ENCODE results near the gene INPP4A. TPM values are rescaled to one million over a fixed set of nuclear protein-coding genes. Genes with fewer than 3 reads are reported as not detected.
A peak's percentile ranks its signal among the peaks of the same experiment; 100 is the strongest.

INPP4A gene
- total RNA-seq, 2 experiments from 2014 or later, result 140 to 165 TPM

DNA sequence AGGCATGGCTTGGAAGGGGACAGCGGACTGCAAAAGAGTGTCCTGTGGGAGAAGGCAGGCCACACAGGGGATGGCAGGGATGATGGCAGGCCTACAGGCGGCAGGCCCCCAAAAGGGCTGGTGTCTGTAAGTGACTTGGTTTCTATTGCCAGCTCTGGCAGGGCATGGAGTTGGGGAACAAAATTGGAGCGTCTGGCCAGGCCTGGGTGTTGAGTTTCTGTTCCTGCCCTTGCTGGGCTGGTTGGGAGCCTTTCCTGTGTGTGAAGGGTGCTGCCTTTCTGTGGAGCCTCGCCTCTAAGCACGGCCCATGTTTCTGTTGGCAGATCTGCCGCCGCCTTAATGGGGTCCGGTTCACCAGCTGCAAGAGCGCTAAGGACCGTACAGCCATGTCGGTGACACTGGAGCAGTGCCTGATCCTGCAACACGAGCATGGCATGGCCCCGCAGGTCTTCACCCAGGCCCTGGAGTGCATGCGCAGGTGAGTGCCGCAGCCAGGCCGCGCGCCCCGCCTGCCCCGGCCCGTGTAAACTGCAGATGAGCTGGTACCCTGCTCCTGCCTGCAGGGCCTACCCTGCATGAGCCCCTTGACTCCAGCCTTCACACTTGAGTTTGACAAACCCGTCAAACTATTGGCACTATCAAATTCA lies 132.1 kb downstream of the INPP4A start:
- no peak overlapping the region for H3K27ac Mint-ChIP-seq
- DNase-seq, result no peak
- CTCF ChIA-PET, result interaction anchor here (1.6 kb wide), 1 partner anchor 10 kb away, joined by 5 read pairs; no protein-coding TSS in a partner anchor

DNA sequence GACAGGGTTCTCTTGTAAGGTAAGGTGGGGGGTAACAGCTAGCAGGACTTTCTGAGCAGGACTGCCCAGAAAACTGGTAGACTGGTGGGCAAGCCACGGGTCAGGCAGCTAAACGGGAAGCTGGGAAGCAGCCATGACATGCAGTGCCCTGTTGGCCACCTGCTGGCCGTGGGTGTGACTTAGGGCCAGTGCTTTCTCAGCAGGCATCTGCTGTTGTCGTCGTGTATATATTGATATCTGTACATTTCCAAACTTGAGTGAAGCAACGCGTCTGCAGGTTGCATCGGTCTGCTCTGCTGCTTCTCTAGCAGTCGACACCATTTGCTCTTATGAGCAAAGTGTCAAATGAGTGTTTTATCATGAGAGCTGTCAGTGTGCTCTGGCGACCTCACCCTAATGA lies 132.7 kb downstream of the INPP4A start:
- H3K4me3 Mint-ChIP-seq, result no peak overlapping the region
- peaks cover 63% of the 10 kb centered on the region for H3K36me3 Mint-ChIP-seq (ENCODE audit: low read depth)
- CTCF ChIA-PET, result interaction anchor here (0.9 to 1.6 kb wide), 2 partner anchors 9 to 10 kb away, joined by 3 to 5 read pairs; no protein-coding TSS in a partner anchor
- POLR2A ChIA-PET, result no interaction called here
- no peaks in the 10 kb centered on the region for H3K4me1 Mint-ChIP-seq
- H3K9me3 Mint-ChIP-seq, result no peaks in the 10 kb centered on the region
- H3K27ac Mint-ChIP-seq, result no peak overlapping the region
- no peaks in the 10 kb centered on the region for H3K27me3 Mint-ChIP-seq
- DNase-seq, result no peak

More for the DNA sequence above, 132.1 kb downstream of the INPP4A start:
- H3K9me3 Mint-ChIP-seq, result no peaks in the 10 kb centered on the region
- no peak overlapping the region for H3K4me3 Mint-ChIP-seq
- H3K36me3 Mint-ChIP-seq (ENCODE audit: low read depth), result peaks cover 61% of the 10 kb centered on the region
- H3K4me1 Mint-ChIP-seq, result no peaks in the 10 kb centered on the region
- POLR2A ChIA-PET, result no interaction called here
- H3K27me3 Mint-ChIP-seq, result no peaks in the 10 kb centered on the region

DNA sequence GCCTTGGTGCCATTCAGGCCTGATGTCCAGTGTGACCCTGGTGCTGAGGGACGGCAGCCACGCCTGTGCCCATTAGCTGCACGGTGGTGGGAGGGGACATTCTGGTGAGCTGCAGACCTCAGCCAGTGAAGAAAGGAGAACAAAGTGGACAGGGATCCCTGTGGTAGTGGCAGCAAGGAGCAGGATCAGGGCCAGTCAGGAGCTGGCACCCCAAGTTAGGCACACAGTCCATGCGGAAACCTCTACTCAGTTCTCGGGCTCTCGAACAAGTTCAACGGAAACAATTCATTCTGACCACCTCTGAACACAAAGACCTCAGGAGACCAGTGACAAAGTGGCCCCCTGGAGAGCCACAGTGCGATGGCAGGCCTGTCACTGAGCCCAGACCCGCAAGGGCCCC lies 133.6 kb downstream of the INPP4A start:
- ChIA-PET POLR2A (no interaction called here), CTCF (interaction anchor here (0.9 kb wide), 1 partner anchor 11 kb away, joined by 3 read pairs; no protein-coding TSS in a partner anchor)
- no peak for DNase-seq
- Mint-ChIP-seq H3K36me3 (ENCODE audit: low read depth) (peaks cover 60% of the 10 kb centered on the region), H3K27ac (no peak overlapping the region), H3K27me3 (no peaks in the 10 kb centered on the region), H3K9me3 (no peaks in the 10 kb centered on the region), H3K4me1 (no peaks in the 10 kb centered on the region), H3K4me3 (no peak overlapping the region)

DNA sequence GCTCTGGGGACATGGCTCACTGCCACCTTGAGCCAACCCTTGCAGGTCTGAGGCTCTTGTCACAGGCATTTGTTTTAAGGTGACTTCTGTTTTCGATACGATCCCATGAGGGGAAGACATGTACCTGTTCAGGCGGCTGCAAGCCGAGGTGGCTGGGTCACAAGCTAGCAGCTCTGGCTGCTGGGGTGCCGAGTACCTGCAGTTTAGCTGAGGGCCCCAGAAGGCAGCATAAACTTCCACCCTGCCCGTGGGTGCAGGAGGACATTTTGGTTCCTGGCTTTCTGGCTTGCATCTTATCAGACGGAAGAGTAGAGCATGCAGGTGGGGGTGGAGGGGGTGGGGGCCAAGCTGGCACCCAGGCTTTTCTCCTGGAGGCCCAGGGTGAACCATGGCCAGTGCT lies 135.3 kb downstream of the INPP4A start:
- Mint-ChIP-seq H3K4me3 (no peak overlapping the region), H3K9me3 (no peaks in the 10 kb centered on the region), H3K27me3 (no peaks in the 10 kb centered on the region), H3K27ac (no peak overlapping the region), H3K4me1 (no peaks in the 10 kb centered on the region), H3K36me3 (ENCODE audit: low read depth) (peaks cover 61% of the 10 kb centered on the region)
- no peak for DNase-seq
- POLR2A ChIA-PET, result no interaction called here
- CTCF ChIA-PET, result interaction anchor here (0.6 to 1.5 kb wide), 4 partner anchors 11 to 657 kb away, joined by 3 to 5 read pairs (median 4); no protein-coding TSS in a partner anchor

DNA sequence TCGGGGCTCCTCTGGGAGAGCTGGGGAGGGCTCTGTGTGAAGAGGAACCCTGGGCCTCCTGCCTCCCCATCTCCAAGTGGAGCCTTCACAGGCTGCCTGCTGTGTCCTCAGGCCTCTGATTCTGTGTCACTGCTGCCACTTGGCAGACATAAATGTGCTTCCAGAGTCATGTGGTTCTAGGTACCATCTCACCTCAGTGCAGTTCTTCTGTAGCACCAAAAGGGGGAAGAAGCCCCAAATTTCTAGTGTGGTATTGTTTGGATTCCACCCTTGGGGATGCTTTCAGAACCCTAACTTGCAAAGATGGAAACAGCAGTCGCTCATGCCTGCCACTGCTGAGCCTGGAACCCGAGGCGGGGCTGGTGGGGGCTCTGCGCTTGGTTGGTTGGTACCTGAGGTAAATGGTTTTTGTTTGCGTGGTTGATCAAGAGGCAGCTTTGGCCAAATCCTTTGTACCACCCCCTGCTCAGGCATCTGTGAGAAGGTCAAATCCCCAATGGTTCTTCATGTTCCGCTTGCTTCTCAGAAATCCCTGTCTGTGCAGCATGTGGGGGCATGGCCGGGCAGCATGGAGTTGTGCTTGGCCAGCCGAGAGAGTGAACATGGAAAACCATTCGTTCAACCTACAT lies 136.1 kb downstream of the INPP4A start:
- H3K9me3 Mint-ChIP-seq, result no peaks in the 10 kb centered on the region
- H3K36me3 Mint-ChIP-seq (ENCODE audit: low read depth), result peaks cover 58% of the 10 kb centered on the region
- no peaks in the 10 kb centered on the region for H3K4me1 Mint-ChIP-seq
- no peaks in the 10 kb centered on the region for H3K27me3 Mint-ChIP-seq
- H3K27ac Mint-ChIP-seq, result no peak overlapping the region
- POLR2A ChIA-PET, result no interaction called here
- no peak overlapping the region for H3K4me3 Mint-ChIP-seq
- DNase-seq, result no peak
- CTCF ChIA-PET, result interaction anchor here (1.3 to 1.5 kb wide), 2 partner anchors 12 to 22 kb away, joined by 4 to 5 read pairs; no protein-coding TSS in a partner anchor

DNA sequence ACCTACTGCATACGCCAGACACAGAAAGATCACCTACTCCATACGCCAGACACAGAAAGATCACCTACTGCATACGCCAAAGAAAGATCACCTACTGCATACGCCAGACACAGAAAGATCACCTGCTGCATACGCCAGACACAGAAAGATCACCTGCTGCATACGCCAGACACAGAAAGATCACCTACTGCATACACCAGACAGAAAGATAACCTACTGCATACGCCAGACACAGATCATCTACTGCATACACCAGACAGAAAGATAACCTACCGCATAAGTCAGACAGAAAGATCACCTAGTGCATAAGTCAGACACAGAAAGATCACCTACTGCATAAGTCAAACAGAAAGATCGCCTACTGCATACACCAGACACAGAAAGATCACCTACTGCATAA lies 137.9 kb downstream of the INPP4A start:
- Mint-ChIP-seq H3K9me3 (no peaks in the 10 kb centered on the region), H3K36me3 (ENCODE audit: low read depth) (peaks cover 59% of the 10 kb centered on the region), H3K4me1 (peaks cover 1% of the 10 kb centered on the region), H3K27ac (no peak overlapping the region), H3K27me3 (no peaks in the 10 kb centered on the region), H3K4me3 (no peak overlapping the region)
- ChIA-PET CTCF (no interaction called here), POLR2A (no interaction called here)
- DNase-seq, result no peak

DNA sequence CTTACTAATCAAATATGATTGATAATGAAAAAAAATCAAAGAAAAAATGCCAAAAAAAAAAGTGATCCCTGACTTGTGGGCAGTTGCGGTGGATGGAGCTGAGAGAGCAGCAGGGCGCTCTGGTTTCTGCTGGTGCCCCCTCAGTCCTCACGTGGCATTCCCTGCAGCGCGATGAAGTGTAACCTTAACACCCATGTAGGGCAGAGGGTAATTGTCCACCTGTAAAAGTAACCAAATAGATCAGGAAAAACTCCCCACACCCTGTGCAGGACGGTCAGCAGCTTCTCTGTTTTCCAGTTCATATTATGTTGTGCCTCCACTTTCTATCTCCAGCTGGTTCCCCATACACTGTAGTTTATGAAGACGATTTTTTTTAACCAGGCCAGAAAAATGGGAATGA lies 138.6 kb downstream of the INPP4A start:
- H3K27ac Mint-ChIP-seq, result no peak overlapping the region
- H3K9me3 Mint-ChIP-seq, result no peaks in the 10 kb centered on the region
- DNase-seq, result no peak

DNA sequence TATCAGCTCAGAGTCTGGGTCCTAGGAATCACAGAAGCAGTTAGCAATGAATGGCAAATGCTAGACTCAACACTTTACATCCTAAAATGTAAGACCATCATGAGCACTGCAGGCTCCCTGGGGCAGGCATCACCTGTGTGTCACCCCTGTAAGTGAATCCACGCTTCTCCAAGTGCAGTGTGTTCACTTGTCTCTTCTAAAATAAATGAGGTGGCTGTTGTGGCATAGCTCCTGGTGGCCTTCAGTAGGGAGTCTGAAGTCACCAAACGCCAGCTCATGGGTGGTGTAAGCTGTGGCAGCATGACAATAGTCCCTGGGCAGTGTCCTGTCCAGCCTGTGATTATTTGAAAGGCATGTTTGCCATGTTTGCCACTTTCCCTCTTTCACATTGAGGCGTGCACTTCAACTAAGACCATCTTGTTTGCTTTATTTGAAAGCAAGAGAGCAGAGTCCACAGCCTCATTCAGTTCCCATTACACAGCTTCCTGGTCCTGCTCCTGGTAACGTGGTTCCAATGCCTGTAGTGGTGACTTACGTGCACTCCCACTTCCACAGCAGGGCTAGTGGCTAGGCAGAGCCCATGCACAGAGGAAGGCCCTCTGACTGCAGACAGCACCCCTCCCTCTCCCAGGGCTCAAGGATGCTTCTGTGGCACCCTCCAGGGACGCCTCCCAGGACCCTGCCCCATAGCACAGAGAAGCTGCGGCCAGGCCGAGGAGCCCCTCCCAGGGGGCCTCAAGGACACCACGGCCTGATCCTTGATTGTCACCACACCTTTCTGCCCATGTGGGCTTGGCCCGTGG lies 139.4 kb downstream of the INPP4A start:
- peak overlapping the region; percentile 44 for H3K27ac Mint-ChIP-seq
- POLR2A ChIA-PET, result no interaction called here
- no peak for DNase-seq
- H3K9me3 Mint-ChIP-seq, result no peaks in the 10 kb centered on the region
- no peak overlapping the region for H3K4me3 Mint-ChIP-seq
- peaks cover 56% of the 10 kb centered on the region for H3K36me3 Mint-ChIP-seq (ENCODE audit: low read depth)
- no peaks in the 10 kb centered on the region for H3K27me3 Mint-ChIP-seq
- H3K4me1 Mint-ChIP-seq, result peaks cover 7% of the 10 kb centered on the region
- CTCF ChIA-PET, result interaction anchor here (0.8 kb wide), 1 partner anchor 8 kb away, joined by 3 read pairs; no protein-coding TSS in a partner anchor

More for the DNA sequence above, 138.6 kb downstream of the INPP4A start:
- ChIA-PET CTCF (interaction anchor here (0.8 kb wide), 1 partner anchor 7 kb away, joined by 3 read pairs; no protein-coding TSS in a partner anchor), POLR2A (no interaction called here)
- Mint-ChIP-seq H3K4me3 (no peak overlapping the region), H3K36me3 (ENCODE audit: low read depth) (peaks cover 58% of the 10 kb centered on the region), H3K27me3 (no peaks in the 10 kb centered on the region), H3K4me1 (peaks cover 3% of the 10 kb centered on the region)

DNA sequence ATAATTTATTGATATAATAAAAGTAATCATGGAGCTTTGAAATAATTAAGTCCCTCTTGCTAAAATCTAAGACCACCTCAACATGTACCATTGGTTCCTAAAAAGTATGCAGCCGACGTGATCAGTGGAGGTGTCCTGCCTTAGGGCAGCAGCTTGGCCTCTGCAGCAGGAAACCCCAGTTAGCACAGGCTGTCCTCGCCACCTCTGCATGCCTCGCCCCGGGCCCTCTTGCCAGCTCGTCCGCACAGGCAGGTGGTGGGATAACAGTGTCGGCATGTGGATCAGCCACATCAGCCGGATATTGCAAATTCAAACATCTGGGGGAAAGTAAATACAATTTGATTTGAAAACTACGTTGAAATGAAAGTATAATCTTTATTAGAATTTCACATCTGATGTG lies 140.7 kb downstream of the INPP4A start:
- H3K9me3 Mint-ChIP-seq, result no peaks in the 10 kb centered on the region
- peaks cover 61% of the 10 kb centered on the region for H3K36me3 Mint-ChIP-seq (ENCODE audit: low read depth)
- H3K4me3 Mint-ChIP-seq, result no peak overlapping the region
- H3K27me3 Mint-ChIP-seq, result no peaks in the 10 kb centered on the region
- ChIA-PET CTCF (interaction anchor here (0.6 kb wide), 1 partner anchor 199 kb away, joined by 3 read pairs; no protein-coding TSS in a partner anchor), POLR2A (no interaction called here)
- H3K4me1 Mint-ChIP-seq, result peaks cover 13% of the 10 kb centered on the region
- H3K27ac Mint-ChIP-seq, result peak overlapping the region; percentile 22
- no peak for DNase-seq

DNA sequence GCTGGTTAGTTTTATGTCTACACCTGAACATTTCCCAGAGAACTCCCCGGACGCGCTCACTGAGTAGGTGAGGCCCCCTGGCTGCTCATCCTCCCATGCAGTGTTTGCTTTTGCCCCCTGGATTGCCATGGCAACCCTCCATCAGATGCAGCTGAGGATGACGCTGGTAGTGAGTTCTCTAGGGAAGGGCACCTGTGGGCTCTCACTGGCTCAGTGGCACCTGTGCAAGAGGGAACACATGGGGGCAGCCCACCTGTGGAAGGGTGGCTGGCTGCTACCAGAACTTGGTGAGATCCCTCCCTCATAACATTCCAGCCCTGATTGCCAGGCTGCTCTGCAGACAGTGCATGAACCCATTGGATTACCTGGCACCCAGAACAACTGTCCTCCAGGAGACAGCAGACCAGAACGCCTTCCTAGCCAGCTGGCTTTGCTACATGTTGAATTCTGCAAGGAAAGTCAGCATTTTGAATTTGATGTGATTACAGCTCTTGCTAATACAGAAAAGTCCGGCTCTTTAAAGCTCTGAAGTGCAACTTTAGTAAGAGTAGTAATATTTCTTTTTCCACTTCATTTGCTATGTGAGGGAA lies 142.0 kb downstream of the INPP4A start:
- ChIA-PET CTCF (interaction anchor here (0.7 to 1.1 kb wide), 2 partner anchors 10 to 17 kb away, joined by 3 to 5 read pairs; no protein-coding TSS in a partner anchor), POLR2A (interaction anchor here (0.6 kb wide), 1 partner anchor 48 kb away, joined by 5 read pairs; no protein-coding TSS in a partner anchor)
- Mint-ChIP-seq H3K36me3 (ENCODE audit: low read depth) (peaks cover 69% of the 10 kb centered on the region), H3K9me3 (no peaks in the 10 kb centered on the region), H3K27ac (no peak overlapping the region), H3K27me3 (no peaks in the 10 kb centered on the region), H3K4me1 (peaks cover 16% of the 10 kb centered on the region), H3K4me3 (no peak overlapping the region)
- no peak for DNase-seq

DNA sequence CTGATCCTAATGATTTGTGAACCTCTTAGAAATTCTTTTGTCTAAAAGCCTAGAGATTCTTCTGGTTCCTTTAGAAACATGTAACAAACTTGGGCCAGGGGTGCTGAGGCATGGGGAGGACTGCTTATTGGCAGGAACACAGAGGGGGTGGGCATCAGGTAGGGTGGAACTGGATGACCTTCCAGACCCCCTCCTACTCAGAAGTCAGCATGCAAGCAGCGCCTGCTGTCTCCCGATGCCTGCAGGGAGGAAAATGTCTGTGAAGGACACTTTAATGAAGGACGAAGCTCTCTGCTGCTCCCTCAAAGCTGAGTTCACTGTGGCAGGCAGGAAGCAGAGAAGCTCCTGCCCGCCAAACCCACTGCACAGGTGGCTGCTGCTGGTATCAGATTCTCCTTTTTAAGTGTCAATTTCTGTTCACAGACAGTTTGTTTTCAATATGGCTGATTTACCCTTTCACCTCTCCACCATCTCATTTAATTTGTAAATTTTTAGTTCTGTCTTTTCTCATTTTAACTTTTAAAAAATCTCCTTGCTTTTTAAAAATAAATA lies 144.3 kb downstream of the INPP4A start:
- H3K4me3 Mint-ChIP-seq, result no peak overlapping the region
- no peak for DNase-seq
- H3K27me3 Mint-ChIP-seq, result no peaks in the 10 kb centered on the region
- POLR2A ChIA-PET, result no interaction called here
- peaks cover 16% of the 10 kb centered on the region for H3K4me1 Mint-ChIP-seq
- CTCF ChIA-PET, result no interaction called here
- peak overlapping the region; percentile 63 for H3K27ac Mint-ChIP-seq
- H3K36me3 Mint-ChIP-seq (ENCODE audit: low read depth), result peaks cover 74% of the 10 kb centered on the region
- peaks cover 8% of the 10 kb centered on the region for H3K9me3 Mint-ChIP-seq

DNA sequence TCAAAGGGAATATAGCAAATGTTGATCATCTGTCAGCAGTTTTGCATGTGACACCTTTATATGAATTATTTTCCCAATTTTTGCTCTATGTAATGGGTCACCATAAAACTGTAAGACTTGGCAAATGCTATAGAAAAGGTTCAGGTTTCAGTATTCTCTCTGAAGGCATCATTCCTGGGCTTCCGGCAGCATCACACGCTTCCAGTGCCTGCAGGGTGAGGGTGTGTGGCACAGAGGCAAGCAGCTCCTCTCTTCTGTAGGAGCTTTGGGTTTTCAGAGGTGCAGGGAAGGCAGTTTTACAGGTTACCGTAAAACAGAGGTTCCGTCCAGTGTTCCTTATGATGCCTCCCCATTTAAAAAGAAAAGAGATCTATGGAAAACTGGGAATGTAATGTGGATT lies 144.8 kb downstream of the INPP4A start:
- peaks cover 9% of the 10 kb centered on the region for H3K9me3 Mint-ChIP-seq
- H3K36me3 Mint-ChIP-seq (ENCODE audit: low read depth), result peaks cover 79% of the 10 kb centered on the region
- ChIA-PET CTCF (no interaction called here), POLR2A (no interaction called here)
- DNase-seq, result no peak
- no peak overlapping the region for H3K4me3 Mint-ChIP-seq
- H3K27me3 Mint-ChIP-seq, result no peaks in the 10 kb centered on the region
- no peak overlapping the region for H3K27ac Mint-ChIP-seq
- H3K4me1 Mint-ChIP-seq, result peaks cover 16% of the 10 kb centered on the region
